ENCODE data around the gene LRRC8D.

Gene LRRC8D

GRCh38 chr1:89833183-89834082, 12.6 kb downstream of the LRRC8D start:
- DNase-seq (ENCODE audit: low spot score), result peak; percentile 97

GRCh38 chr1:89834083-89834704, 13.4 kb downstream of the LRRC8D start:
- no peak for DNase-seq (ENCODE audit: low spot score)

- DNase-seq (ENCODE audit: low spot score), result peak; percentile 69
Observed at GRCh38 chr1:89836252-89837035, 15.6 kb downstream of the LRRC8D start.

- DNase-seq (ENCODE audit: low spot score), result no peak
Observed at GRCh38 chr1:89837036-89837481, 16.2 kb downstream of the LRRC8D start.

GRCh38 chr1:89837510-89837909, 16.7 kb downstream of the LRRC8D start:
- no peak for DNase-seq (ENCODE audit: low spot score)

- DNase-seq (ENCODE audit: low spot score), result no peak
Observed at GRCh38 chr1:89839516-89839915, 18.7 kb downstream of the LRRC8D start.

GRCh38 chr1:89841507-89841906, 20.7 kb downstream of the LRRC8D start:
- no peak for DNase-seq (ENCODE audit: low spot score)

- peak; percentile 66 for DNase-seq (ENCODE audit: low spot score)
Observed at GRCh38 chr1:89842567-89843272, 21.9 kb downstream of the LRRC8D start.

- DNase-seq (ENCODE audit: low spot score), result peak; percentile 65
Observed at GRCh38 chr1:89843273-89844130, 22.7 kb downstream of the LRRC8D start.

- no peak for DNase-seq (ENCODE audit: low spot score)
Observed at GRCh38 chr1:89844241-89844807, 23.5 kb downstream of the LRRC8D start.

GRCh38 chr1:89844860-89845259, 24.0 kb downstream of the LRRC8D start:
- no peak for DNase-seq (ENCODE audit: low spot score)

GRCh38 chr1:89847191-89847729, 26.4 kb downstream of the LRRC8D start:
- no peak for DNase-seq (ENCODE audit: low spot score)

GRCh38 chr1:89850844-89851415, 30.1 kb downstream of the LRRC8D start:
- DNase-seq (ENCODE audit: low spot score), result no peak

- DNase-seq (ENCODE audit: low spot score), result no peak
Observed at GRCh38 chr1:89854140-89854539, 33.3 kb downstream of the LRRC8D start.

GRCh38 chr1:89855413-89856123, 34.7 kb downstream of the LRRC8D start:
- DNase-seq (ENCODE audit: low spot score), result no peak

GRCh38 chr1:89863165-89863830, 42.5 kb downstream of the LRRC8D start:
- no peak for DNase-seq (ENCODE audit: low spot score)

GRCh38 chr1:89865498-89866382, 44.9 kb downstream of the LRRC8D start:
- no peak for DNase-seq (ENCODE audit: low spot score)

- no peak for DNase-seq (ENCODE audit: low spot score)
Observed at GRCh38 chr1:89866568-89866967, 45.7 kb downstream of the LRRC8D start.
